ENCODE data around the gene RTRAF. TPM values are rescaled to one million over a fixed set of nuclear protein-coding genes. Genes with fewer than 3 reads are reported as not detected.

RTRAF gene
- total and polyA plus RNA-seq, 7 experiments from 2014 or later = 112 to 206 (median 124) TPM

DNA sequence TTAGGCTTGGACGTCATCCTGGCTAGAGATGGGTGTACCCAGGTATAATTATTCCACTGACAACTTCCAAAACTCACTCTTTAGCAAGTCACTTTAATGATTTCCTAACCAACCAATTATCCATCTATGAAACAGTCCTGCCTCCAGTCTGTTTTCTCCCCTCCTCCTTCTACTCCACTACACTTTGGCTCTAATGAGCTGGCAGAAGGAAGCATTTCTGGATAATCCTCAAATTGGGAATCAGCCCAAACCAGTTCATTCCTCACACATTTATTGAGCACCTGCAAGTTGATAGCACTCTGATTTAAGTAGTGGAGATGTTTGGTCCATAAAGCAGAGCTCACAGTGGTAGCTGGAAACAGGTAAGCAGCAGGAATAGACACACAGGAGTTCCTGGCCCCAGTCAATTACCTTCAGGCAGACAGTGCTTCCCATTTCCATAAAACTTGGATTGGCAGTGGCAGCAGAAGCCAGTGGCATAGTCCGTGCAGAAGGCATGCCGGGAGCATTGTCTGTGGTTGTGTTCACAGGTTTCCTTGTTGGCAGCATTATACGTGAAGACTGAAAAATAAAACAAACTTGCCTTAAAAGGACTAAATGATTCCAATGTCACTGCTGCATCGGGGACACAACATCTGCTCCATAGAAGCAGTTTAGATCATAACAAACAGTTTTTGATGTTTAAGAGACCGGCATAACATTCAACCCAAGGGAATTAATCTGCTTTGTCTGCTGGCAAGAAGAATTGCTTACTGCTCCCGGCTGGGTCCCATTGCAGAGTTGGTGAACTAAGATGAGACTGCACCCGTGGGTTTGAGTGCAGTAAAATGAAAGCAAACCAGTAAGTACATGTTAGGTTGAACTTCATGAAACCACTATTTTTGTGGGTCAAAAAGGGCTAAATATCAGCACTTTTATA is 53.3 kb downstream of the RTRAF start:
- no peak for DNase-seq
- H3K9me3 Mint-ChIP-seq = peaks cover 0 to 1% (median 0%) of the 10 kb centered on the region in 11 donors
- intact Hi-C loops (cut with micrococcal nuclease) = no loop called here
- ChIA-PET POLR2A (no interaction called here), CTCF (no interaction called here)
- no peaks in the 10 kb centered on the region for H3K36me3 Mint-ChIP-seq
- no peak overlapping the region for H3K27ac Mint-ChIP-seq
- H3K27me3 ChIP-seq (ENCODE audit: control insufficient read depth in 2 of 2, insufficient read depth in 2 of 2, low read length in 2 of 2) = no peaks in the 10 kb centered on the region
- no peaks in the 10 kb centered on the region for H3K4me1 ChIP-seq (ENCODE audit: control insufficient read depth in 2 of 2, insufficient read depth in 2 of 2, low read length in 2 of 2)
- peaks cover 0 to 31% (median 5%) of the 10 kb centered on the region in 5 donors for H3K27me3 Mint-ChIP-seq
- H3K9me3 ChIP-seq (ENCODE audit: control insufficient read depth in 2 of 3, low read length in 3 of 3) = no peaks in the 10 kb centered on the region
- no peak overlapping the region for H3K4me3 ChIP-seq (ENCODE audit: low read length)
- no peak overlapping the region for H3K27ac ChIP-seq (ENCODE audit: low read depth, low read length)
- no peak overlapping the region for H3K4me3 Mint-ChIP-seq
- peaks cover 0 to 4% (median 0%) of the 10 kb centered on the region in 7 donors for H3K4me1 Mint-ChIP-seq
- H3K36me3 ChIP-seq (ENCODE audit: control insufficient read depth in 2 of 3, insufficient read depth in 3 of 3, low read length in 3 of 3) = no peaks in the 10 kb centered on the region
- ATAC-seq = no peak

DNA sequence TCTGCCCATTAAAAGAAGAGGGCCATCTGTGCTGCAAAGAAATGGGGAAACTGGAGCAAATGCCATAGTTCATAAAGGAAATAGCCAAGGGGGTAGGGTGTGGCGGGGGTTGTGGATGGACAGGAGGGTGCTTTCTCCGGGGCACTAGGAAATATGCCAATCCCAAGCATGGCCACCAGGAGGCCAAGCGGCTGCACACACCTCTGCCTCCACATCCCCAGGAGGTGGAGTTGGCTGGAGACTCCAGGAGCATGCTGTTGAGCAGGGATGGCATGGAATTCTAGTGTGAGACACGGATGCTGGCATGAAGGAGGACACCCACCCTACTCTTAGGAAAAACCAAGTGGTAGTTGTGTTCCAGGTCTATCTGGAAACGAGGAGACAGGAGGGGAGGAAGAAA is 54.3 kb downstream of the RTRAF start:
- no peaks in the 10 kb centered on the region for H3K4me1 ChIP-seq (ENCODE audit: control insufficient read depth in 2 of 2, insufficient read depth in 2 of 2, low read length in 2 of 2)
- no peaks in the 10 kb centered on the region for H3K27me3 ChIP-seq (ENCODE audit: control insufficient read depth in 2 of 2, insufficient read depth in 2 of 2, low read length in 2 of 2)
- H3K9me3 Mint-ChIP-seq = no peaks in the 10 kb centered on the region
- peaks cover 0 to 23% (median 0%) of the 10 kb centered on the region in 5 donors for H3K27me3 Mint-ChIP-seq
- no peak overlapping the region for H3K4me3 Mint-ChIP-seq
- no peaks in the 10 kb centered on the region for H3K9me3 ChIP-seq (ENCODE audit: control insufficient read depth in 2 of 3, low read length in 3 of 3)
- no peak for DNase-seq
- H3K36me3 ChIP-seq (ENCODE audit: control insufficient read depth in 2 of 3, insufficient read depth in 3 of 3, low read length in 3 of 3) = no peaks in the 10 kb centered on the region
- intact Hi-C loops (cut with micrococcal nuclease) = no loop called here
- no peaks in the 10 kb centered on the region for H3K36me3 Mint-ChIP-seq
- H3K27ac Mint-ChIP-seq = no peak overlapping the region
- POLR2A ChIA-PET = no interaction called here
- H3K4me3 ChIP-seq (ENCODE audit: low read length) = no peak overlapping the region
- CTCF ChIA-PET = no interaction called here
- ATAC-seq = peak; percentile 63
- H3K27ac ChIP-seq (ENCODE audit: low read depth, low read length) = no peak overlapping the region
- H3K4me1 Mint-ChIP-seq = peaks cover 0 to 4% (median 0%) of the 10 kb centered on the region in 7 donors

DNA sequence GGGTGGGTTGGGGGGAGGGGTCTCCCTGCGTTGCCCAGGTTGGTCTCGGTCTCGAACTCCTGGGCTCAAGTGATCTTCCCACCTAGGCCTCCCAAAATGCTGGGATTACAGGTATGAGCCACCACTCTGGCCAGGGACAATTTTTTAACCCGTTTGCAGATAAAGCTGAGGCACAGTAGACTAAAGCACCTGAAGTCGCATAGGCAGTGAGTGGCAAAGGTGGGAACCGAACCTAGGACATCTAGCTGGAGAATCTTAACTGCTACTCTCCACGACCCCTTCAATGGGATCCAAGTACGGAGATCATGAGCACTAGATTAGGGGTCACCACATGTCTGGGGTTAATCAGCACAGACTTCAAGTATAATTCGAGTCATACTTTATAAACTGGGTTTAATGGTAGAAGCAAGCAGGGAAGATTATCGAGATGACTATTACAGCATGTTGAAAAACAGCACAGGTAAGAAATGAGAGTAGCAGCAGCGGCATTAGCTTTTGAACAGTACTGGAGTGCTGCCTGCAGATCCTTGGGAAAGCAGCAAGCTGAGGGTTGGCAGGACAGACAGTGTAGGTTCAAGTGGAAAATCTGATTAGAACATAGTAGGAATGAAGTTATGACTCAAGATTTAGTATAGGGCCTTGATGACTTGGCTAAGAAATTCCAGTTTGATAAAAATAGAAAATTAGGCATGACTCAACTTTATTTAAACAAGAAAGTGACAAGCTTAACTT is 55.6 kb downstream of the RTRAF start:
- Histone ChIP-seq H3K27ac (ENCODE audit: low read depth, low read length) (no peak overlapping the region), H3K36me3 (ENCODE audit: control insufficient read depth in 2 of 3, insufficient read depth in 3 of 3, low read length in 3 of 3) (no peaks in the 10 kb centered on the region), H3K4me1 (ENCODE audit: control insufficient read depth in 2 of 2, insufficient read depth in 2 of 2, low read length in 2 of 2) (no peaks in the 10 kb centered on the region), H3K27me3 (ENCODE audit: control insufficient read depth in 2 of 2, insufficient read depth in 2 of 2, low read length in 2 of 2) (no peaks in the 10 kb centered on the region), H3K9me3 (ENCODE audit: control insufficient read depth in 2 of 3, low read length in 3 of 3) (no peaks in the 10 kb centered on the region), H3K4me3 (ENCODE audit: low read length) (no peak overlapping the region)
- DNase-seq (no peak), ATAC-seq (no peak)
- H3K4me3 Mint-ChIP-seq = no peak overlapping the region
- ChIA-PET POLR2A (interaction anchor here (0.6 kb wide), 1 partner anchor 418 kb away, joined by 4 read pairs; no protein-coding TSS in a partner anchor), CTCF (interaction anchor here (0.7 to 1.5 kb wide), 2 partner anchors 22 to 70 kb away, joined by 3 to 4 read pairs; no protein-coding TSS in a partner anchor)
- no peak overlapping the region for H3K27ac Mint-ChIP-seq
- H3K4me1 Mint-ChIP-seq = peaks cover 0 to 4% (median 0%) of the 10 kb centered on the region in 7 donors
- H3K9me3 Mint-ChIP-seq = no peaks in the 10 kb centered on the region
- intact Hi-C loops (cut with micrococcal nuclease) = no loop called here
- H3K27me3 Mint-ChIP-seq = peaks cover 0 to 22% (median 0%) of the 10 kb centered on the region in 5 donors
- H3K36me3 Mint-ChIP-seq = no peaks in the 10 kb centered on the region

DNA sequence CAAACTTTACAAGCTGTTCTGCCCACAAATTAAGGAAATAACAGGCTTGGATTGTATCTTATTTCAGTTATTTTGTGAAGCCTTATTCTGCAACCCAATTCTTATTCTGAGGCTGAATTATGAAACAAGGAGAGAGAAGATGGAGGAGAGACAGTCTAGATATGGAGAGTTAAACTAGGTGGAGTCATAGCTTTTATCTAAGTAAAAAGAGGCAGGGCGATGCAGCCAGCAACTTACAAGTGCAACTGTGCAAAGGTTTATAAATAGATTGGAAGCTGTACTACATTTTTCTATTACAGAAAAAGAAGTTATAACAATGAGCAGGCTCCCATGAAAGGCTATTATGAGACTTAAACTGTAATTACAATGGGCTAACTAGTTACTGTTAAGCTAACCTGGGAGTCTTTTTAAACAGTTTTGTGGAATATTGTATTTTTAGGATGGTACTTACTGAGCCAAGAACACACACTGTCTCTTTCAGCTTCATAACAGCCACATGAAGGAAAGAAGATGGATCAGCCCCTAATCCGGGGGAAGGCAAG is 57.1 kb downstream of the RTRAF start:
- Mint-ChIP-seq H3K9me3 (no peaks in the 10 kb centered on the region), H3K27ac (no peak overlapping the region), H3K4me3 (no peak overlapping the region), H3K27me3 (peaks cover 0 to 24% (median 0%) of the 10 kb centered on the region in 5 donors), H3K4me1 (peaks cover 0 to 6% (median 0%) of the 10 kb centered on the region in 7 donors), H3K36me3 (no peaks in the 10 kb centered on the region)
- Histone ChIP-seq H3K4me3 (ENCODE audit: low read length) (no peak overlapping the region), H3K36me3 (ENCODE audit: control insufficient read depth in 2 of 3, insufficient read depth in 3 of 3, low read length in 3 of 3) (no peaks in the 10 kb centered on the region), H3K27me3 (ENCODE audit: control insufficient read depth in 2 of 2, insufficient read depth in 2 of 2, low read length in 2 of 2) (no peaks in the 10 kb centered on the region), H3K9me3 (ENCODE audit: control insufficient read depth in 2 of 3, low read length in 3 of 3) (no peaks in the 10 kb centered on the region), H3K27ac (ENCODE audit: low read depth, low read length) (no peak overlapping the region), H3K4me1 (ENCODE audit: control insufficient read depth in 2 of 2, insufficient read depth in 2 of 2, low read length in 2 of 2) (no peaks in the 10 kb centered on the region)
- ATAC-seq = no peak
- CTCF ChIA-PET = interaction anchor here (1.5 kb wide), 1 partner anchor 23 kb away, joined by 4 read pairs; no protein-coding TSS in a partner anchor
- intact Hi-C loops (cut with micrococcal nuclease) = no loop called here
- DNase-seq = no peak
- POLR2A ChIA-PET = no interaction called here

DNA sequence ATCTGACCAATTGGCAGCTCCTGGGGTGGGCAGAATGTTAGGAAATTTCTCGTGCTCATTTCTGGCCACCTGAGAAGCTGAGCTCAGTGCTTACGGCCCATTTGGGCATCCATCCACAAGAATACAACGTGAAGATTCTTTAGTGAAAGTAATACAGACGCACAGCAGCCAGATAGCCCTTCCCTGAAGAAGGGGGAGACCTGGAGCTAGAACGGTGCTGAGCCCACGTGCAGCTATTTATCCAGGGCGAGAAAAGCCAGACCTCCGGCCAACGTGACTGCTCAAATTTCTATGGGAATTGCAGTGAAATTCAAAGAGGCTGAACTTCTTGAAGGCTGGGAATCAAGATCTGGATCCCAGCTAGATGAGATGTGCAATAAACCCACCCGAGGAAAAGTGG is 58.8 kb downstream of the RTRAF start:
- POLR2A ChIA-PET = no interaction called here
- Histone ChIP-seq H3K4me1 (ENCODE audit: control insufficient read depth in 2 of 2, insufficient read depth in 2 of 2, low read length in 2 of 2) (no peaks in the 10 kb centered on the region), H3K36me3 (ENCODE audit: control insufficient read depth in 2 of 3, insufficient read depth in 3 of 3, low read length in 3 of 3) (no peaks in the 10 kb centered on the region), H3K27ac (ENCODE audit: low read depth, low read length) (no peak overlapping the region), H3K4me3 (ENCODE audit: low read length) (no peak overlapping the region), H3K9me3 (ENCODE audit: control insufficient read depth in 2 of 3, low read length in 3 of 3) (no peaks in the 10 kb centered on the region), H3K27me3 (ENCODE audit: control insufficient read depth in 2 of 2, insufficient read depth in 2 of 2, low read length in 2 of 2) (no peaks in the 10 kb centered on the region)
- ATAC-seq (no peak), DNase-seq (no peak)
- intact Hi-C loops (cut with micrococcal nuclease) = no loop called here
- peaks cover 0 to 18% (median 0%) of the 10 kb centered on the region in 5 donors for H3K27me3 Mint-ChIP-seq
- no peak overlapping the region for H3K4me3 Mint-ChIP-seq
- no peaks in the 10 kb centered on the region for H3K9me3 Mint-ChIP-seq
- CTCF ChIA-PET = no interaction called here
- no peak overlapping the region for H3K27ac Mint-ChIP-seq
- peaks cover 0 to 6% (median 0%) of the 10 kb centered on the region in 7 donors for H3K4me1 Mint-ChIP-seq
- H3K36me3 Mint-ChIP-seq = no peaks in the 10 kb centered on the region

DNA sequence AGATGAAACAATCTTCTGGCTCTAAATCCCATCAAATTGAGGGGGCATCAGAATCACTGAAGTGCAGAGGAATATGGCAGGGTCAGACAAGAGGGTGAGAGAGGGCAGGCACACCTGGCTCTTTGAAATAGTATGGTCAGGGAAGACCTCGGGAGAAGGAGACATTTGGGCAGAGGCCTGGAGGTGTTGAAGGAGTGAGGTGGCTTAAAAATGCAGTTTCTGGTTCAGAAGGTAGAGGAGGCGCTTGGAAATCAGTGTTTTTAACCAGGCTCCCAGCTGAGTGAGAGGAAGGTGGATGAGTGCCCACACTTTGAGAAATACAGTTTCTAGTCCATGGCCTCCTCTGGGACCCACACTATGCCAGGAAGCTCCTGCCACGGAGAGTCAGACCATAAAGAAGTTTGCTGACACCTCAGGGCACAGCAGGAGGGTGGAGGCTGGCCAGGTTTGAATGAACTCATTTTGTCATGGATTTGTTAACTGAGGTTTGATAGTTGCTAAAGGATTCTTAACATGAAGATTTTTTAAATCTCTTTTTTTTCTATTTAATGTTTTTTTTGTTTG is 59.4 kb downstream of the RTRAF start:
- ChIA-PET POLR2A (no interaction called here), CTCF (no interaction called here)
- Histone ChIP-seq H3K27ac (ENCODE audit: low read depth, low read length) (no peak overlapping the region), H3K27me3 (ENCODE audit: control insufficient read depth in 2 of 2, insufficient read depth in 2 of 2, low read length in 2 of 2) (no peaks in the 10 kb centered on the region), H3K4me3 (ENCODE audit: low read length) (no peak overlapping the region), H3K36me3 (ENCODE audit: control insufficient read depth in 2 of 3, insufficient read depth in 3 of 3, low read length in 3 of 3) (no peaks in the 10 kb centered on the region), H3K4me1 (ENCODE audit: control insufficient read depth in 2 of 2, insufficient read depth in 2 of 2, low read length in 2 of 2) (no peaks in the 10 kb centered on the region), H3K9me3 (ENCODE audit: control insufficient read depth in 2 of 3, low read length in 3 of 3) (no peaks in the 10 kb centered on the region)
- intact Hi-C loops (cut with micrococcal nuclease) = no loop called here
- H3K27me3 Mint-ChIP-seq = peaks cover 0 to 16% (median 0%) of the 10 kb centered on the region in 5 donors
- H3K36me3 Mint-ChIP-seq = no peaks in the 10 kb centered on the region
- H3K27ac Mint-ChIP-seq = peak overlapping the region in 1 of 9 donors; percentile 7
- H3K9me3 Mint-ChIP-seq = no peaks in the 10 kb centered on the region
- ATAC-seq (no peak), DNase-seq (no peak)
- H3K4me3 Mint-ChIP-seq = no peak overlapping the region
- peaks cover 0 to 3% (median 0%) of the 10 kb centered on the region in 7 donors for H3K4me1 Mint-ChIP-seq
